Heart left ventricle (tissue), 13 donors: ENCODE measurements around the gene PLBD2.

Experiments used
- CTCF ChIP-seq, 12 donors: fragments of 200-600 bp; sonication (generic) in 4 of 12; IDR thresholded peaks; one replicate each; pipeline versions ENCODE4 v1.5.0 to v1.8.0; 2018 to 2022; ENCODE audit warnings: antibody characterized with exemption in 12 of 12, mild to moderate bottlenecking in 5 of 12
- POLR2A ChIP-seq, 2 donors: fragments of 450-650 bp; IDR thresholded peaks; one replicate each; pipeline ENCODE4 v1.6.1; 2017; ENCODE audit warnings: antibody characterized with exemption in 2 of 2, mild to moderate bottlenecking in 2 of 2, moderate library complexity in 2 of 2
- donor health status: ischemic (EF 13 %, LVEDD 7.1; RV severe dilation, severe dysfunction).
- donor health status: DM: no; HTN: yes; CAD: no.
- donor health status: DM: no; HTN: no; CAD: no.
- donor health status: ischemic (EF 25% LVEDD 6.9; RV normal size, moderate dysfunction).
- donor health status: ischemic (EF 25% LVEDD 5.7; RV mildly dilated, moderate dysfunction).
- donor health status: ischemic (EF 35%, LVEDD 5.7; RV mildly dilated, moderate dysfunction).
- donor health status: nonischemic (EF 11% LVEDD 7.7; RV severe dilation, severe dysfunction).
- donor health status: DM: yes; HTN: yes; CAD: no.
- donor health status: PGD.
- donor health status: ischemic (EF 29% LVEDD 5.4; RV normal size, mild dysfunction).
- donor health status: nonischemic (EF 23%, LVEDD 6.1; RV moderate dilation, normal function).

- TF ChIP-seq CTCF (IDR thresholded peaks at IDR 0.05) (no peak), POLR2A (IDR thresholded peaks at IDR 0.05) (no peak)
Measured at GRCh38 chr12:113339540-113339939, 18.8 kb upstream of the PLBD2 start.
